ENCODE data around the gene SRRM3. TPM values are rescaled to one million over a fixed set of nuclear protein-coding genes. Genes with fewer than 3 reads are reported as not detected.
A peak's percentile ranks its signal among the peaks of the same experiment; 100 is the strongest.

The SRRM3 gene
- total and polyA plus RNA-seq, 9 of the 15 experiments (the other 6 are each of a cell fraction or from before 2014, with no cell fraction given), result 0.04 to 0.91 (median 0.46) TPM; not detected in 2

GRCh38 chr7:76201732-76202665 is at the start of gene SRRM3 (continued):
- TF ChIP-seq ETS1 (conservative IDR thresholded peaks at IDR 0.05; ENCODE audit: control insufficient read depth, low read depth, low read length) (peak; percentile 85), EHMT2 (IDR thresholded peaks at IDR 0.05) (peak; percentile 98), ZNF740 (CRISPR knock-in tag; IDR thresholded peaks at IDR 0.05) (peak; percentile 32; the same call in 1 of the 2 replicates), ZNF740 (tag; IDR thresholded peaks at IDR 0.05) (no peak), KDM4B (IDR thresholded peaks at IDR 0.05; ENCODE audit: borderline replicate concordance in 2 of 2, low read depth in 1 of 2) (no peak), ZFP36 (IDR thresholded peaks at IDR 0.05; ENCODE audit: low read depth, low read length, partially characterized antibody) (peak; percentile 36), ZNF282 (CRISPR knock-in tag; IDR thresholded peaks at IDR 0.05) (peak; percentile 96; the same call in 1 of the 2 replicates), REST (IDR thresholded peaks at IDR 0.05; ENCODE audit: borderline replicate concordance) (peak; percentile 100), REST (CRISPR knock-in tag; IDR thresholded peaks at IDR 0.05; ENCODE audit: low read depth) (peak; percentile 100), CBX5 (IDR thresholded peaks at IDR 0.05; ENCODE audit: borderline replicate concordance, low read depth) (0 out of 2 replicates have a peak, but pooled peaks have one; percentile 48), CCNT2 (IDR thresholded peaks at IDR 0.05; ENCODE audit: borderline replicate concordance, extremely low read depth, insufficient read length, low read depth, low read length) (peak; percentile 89), DMBX1 (CRISPR knock-in tag; IDR thresholded peaks at IDR 0.05; ENCODE audit: borderline replicate concordance) (peak; percentile 90), ZNF24 (IDR thresholded peaks at IDR 0.05) (peak; percentile 74; the same call in 1 of the 2 replicates), E2F1 (CRISPR knock-in tag; IDR thresholded peaks at IDR 0.05) (peak; percentile 92), MIER1 (IDR thresholded peaks at IDR 0.05; ENCODE audit: low read depth) (0 out of 2 replicates have a peak, but pooled peaks have one; percentile 71)

Data from K562 (cell line).